A673 (cell line): ENCODE data around the gene BCR. TPM values are rescaled to one million over a fixed set of nuclear protein-coding genes. Genes with fewer than 3 reads are reported as not detected.

ENCODE experiments used
- BruUV-seq: library from RNA; stranded (reverse); fragments of 400-500 nt; replicated peaks from 2 replicates; lab custom pipeline; 2021; lab: Mats Ljungman, UMichigan
- CTCF ChIA-PET: fragments of 300-600 bp; sonication (Branson Sonifier 250); formaldehyde crosslinking; loops from one replicate; lab custom pipeline; 2022; ENCODE audit warnings: antibody characterized with exemption; lab: Charles Lee
- POLR2A ChIA-PET: fragments of 300-600 bp; sonication (Branson Sonifier 250); formaldehyde crosslinking; loops from one replicate; lab custom pipeline; 2022; ENCODE audit warnings: antibody characterized with exemption; ENCODE audit not compliant: low non-redundant PET; lab: Charles Lee
- DNase-seq: peaks from one replicate; pipeline ENCODE4 v3.0.0-alpha.2; 2015; ENCODE audit warnings: low spot score
- H3K27ac ChIP-seq: fragments of 200-600 bp; sonication (generic); 2 replicates; pipeline ENCODE4 v1.5.1; 2016; ENCODE audit warnings: mixed run types, low read depth, mild to moderate bottlenecking, mixed read lengths, antibody characterized with exemption, low read length; ENCODE audit not compliant: poor library complexity, severe bottlenecking
- H3K27me3 ChIP-seq: fragments of 200-600 bp; sonication (generic); replicated peaks from 2 replicates; pipeline ENCODE4 v1.6.1; 2017; ENCODE audit warnings: mixed run types, low read depth, mild to moderate bottlenecking, mixed read lengths, antibody characterized with exemption, low read length; ENCODE audit not compliant: insufficient read depth, poor library complexity
- H3K36me3 ChIP-seq: fragments of 200-600 bp; sonication (generic); 2 replicates; pipeline ENCODE4 v1.6.1; 2016; ENCODE audit warnings: mixed run types, mild to moderate bottlenecking, mixed read lengths, antibody characterized with exemption, low read length; ENCODE audit not compliant: insufficient read depth, poor library complexity, severe bottlenecking
- H3K4me1 ChIP-seq: fragments of 200-600 bp; sonication (generic); 2 replicates; pipeline ENCODE4 v1.6.1; 2017; ENCODE audit warnings: mixed run types, mild to moderate bottlenecking, mixed read lengths, antibody characterized with exemption, low read length; ENCODE audit not compliant: insufficient read depth, poor library complexity, severe bottlenecking
- H3K4me3 ChIP-seq: fragments of 200-600 bp; sonication (generic); 2 replicates; pipeline ENCODE4 v1.5.1; 2016; ENCODE audit warnings: low read depth, mixed run types, mild to moderate bottlenecking, mixed read lengths, low read length; ENCODE audit not compliant: poor library complexity, severe bottlenecking
- H3K9me3 ChIP-seq: fragments of 200-600 bp; sonication (generic); 2 replicates; pipeline ENCODE4 v1.6.1; 2016; ENCODE audit warnings: mixed run types, low read depth, mild to moderate bottlenecking, mixed read lengths, antibody characterized with exemption, low read length; ENCODE audit not compliant: poor library complexity, severe bottlenecking
- EZH2 ChIP-seq: fragments of 200-600 bp; sonication (generic); IDR thresholded peaks from 2 replicates; pipeline ENCODE4 v1.6.1; 2017; ENCODE audit warnings: borderline replicate concordance, low read depth, mild to moderate bottlenecking, mixed read lengths, antibody characterized with exemption, low read length; ENCODE audit not compliant: poor library complexity, severe bottlenecking
- intact Hi-C: fragments of 100-400 bp; cut with micrococcal nuclease; formaldehyde crosslinking; loops from one replicate; pipeline ENCODE4 v1.10.0; 2022; ENCODE audit not compliant: unreplicated experiment
- total RNA-seq: library from RNA; stranded (reverse); gene quantifications from 2 replicates; pipeline ENCODE4 v1.2.3, GENCODE V29; 2021
- TF ChIP-seq, protein P1 (sequence below): fragments of 300-800, 200-600 bp; sonication (generic); conservative IDR thresholded peaks from 2 replicates; pipeline ENCODE4 v1.5.1; 2017; ENCODE audit warnings: low read depth, mild to moderate bottlenecking, antibody characterized with exemption, low read length, moderate library complexity, mixed read lengths

Gene BCR
- total RNA-seq, 1 experiment from 2014 or later: 63.1 TPM

DNA sequence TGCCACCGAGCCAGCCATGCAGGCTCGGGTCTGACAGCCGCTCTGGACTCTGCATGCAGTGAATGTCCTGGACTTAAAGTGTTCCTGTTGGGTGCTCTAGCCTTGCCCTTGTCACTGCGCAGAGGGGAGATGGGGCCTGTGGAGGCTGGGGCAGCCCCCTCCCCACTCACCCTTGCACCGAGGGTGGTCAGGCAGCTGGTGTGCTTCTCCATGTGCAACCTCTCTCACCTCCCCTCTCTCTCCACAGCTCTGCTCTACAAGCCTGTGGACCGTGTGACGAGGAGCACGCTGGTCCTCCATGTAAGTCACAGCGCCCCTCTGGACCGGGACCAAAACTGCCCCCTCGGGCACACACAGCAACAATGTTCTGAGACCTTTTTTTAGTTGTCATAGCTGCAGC is 92.5 kb downstream of the BCR start:
- POLR2A ChIA-PET: no interaction called here
- TF ChIP-seq EZH2: no peak
- TF ChIP-seq, protein P1, sequence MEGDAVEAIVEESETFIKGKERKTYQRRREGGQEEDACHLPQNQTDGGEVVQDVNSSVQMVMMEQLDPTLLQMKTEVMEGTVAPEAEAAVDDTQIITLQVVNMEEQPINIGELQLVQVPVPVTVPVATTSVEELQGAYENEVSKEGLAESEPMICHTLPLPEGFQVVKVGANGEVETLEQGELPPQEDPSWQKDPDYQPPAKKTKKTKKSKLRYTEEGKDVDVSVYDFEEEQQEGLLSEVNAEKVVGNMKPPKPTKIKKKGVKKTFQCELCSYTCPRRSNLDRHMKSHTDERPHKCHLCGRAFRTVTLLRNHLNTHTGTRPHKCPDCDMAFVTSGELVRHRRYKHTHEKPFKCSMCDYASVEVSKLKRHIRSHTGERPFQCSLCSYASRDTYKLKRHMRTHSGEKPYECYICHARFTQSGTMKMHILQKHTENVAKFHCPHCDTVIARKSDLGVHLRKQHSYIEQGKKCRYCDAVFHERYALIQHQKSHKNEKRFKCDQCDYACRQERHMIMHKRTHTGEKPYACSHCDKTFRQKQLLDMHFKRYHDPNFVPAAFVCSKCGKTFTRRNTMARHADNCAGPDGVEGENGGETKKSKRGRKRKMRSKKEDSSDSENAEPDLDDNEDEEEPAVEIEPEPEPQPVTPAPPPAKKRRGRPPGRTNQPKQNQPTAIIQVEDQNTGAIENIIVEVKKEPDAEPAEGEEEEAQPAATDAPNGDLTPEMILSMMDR: no peak
- Histone ChIP-seq H3K4me3 (no peak overlapping the region), H3K9me3 (no peaks in the 10 kb centered on the region), H3K4me1 (no peaks in the 10 kb centered on the region), H3K36me3 (peaks cover 10% of the 10 kb centered on the region), H3K27me3 (no peaks in the 10 kb centered on the region), H3K27ac (no peak overlapping the region)
- BruUV-seq: no TSS peak
- DNase-seq: no peak
- CTCF ChIA-PET: no interaction called here
- intact Hi-C loops: no loop called here

DNA sequence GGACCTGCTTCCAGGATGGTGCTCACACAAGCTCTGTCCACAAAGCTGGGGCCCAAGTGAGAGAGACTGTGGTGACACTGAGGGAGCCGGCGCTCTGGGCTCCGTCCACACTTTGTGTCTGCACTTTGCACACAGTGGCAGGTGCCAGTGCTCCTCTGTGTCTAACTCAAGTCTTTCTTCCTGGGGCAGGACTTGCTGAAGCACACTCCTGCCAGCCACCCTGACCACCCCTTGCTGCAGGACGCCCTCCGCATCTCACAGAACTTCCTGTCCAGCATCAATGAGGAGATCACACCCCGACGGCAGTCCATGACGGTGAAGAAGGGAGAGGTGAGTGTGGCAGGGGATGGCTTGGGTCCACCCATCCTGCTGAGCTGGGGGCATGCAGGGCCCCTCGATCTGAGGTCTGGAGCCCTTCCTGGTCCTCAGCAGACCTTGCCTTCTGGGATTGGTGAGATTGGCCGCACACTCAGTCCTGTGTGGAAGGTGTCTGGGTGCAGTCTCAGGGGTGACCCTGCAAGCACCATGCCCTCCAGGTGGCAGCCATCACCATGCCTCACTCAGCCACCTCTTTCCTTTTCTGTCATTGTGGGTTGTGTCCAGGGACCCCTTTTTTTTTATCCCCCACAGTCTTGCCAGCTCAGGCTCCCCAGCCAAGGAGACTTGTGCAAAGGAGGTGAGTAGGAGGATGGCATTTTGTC is 93.3 kb downstream of the BCR start:
- POLR2A ChIA-PET: no interaction called here
- Histone ChIP-seq H3K27ac (no peak overlapping the region), H3K9me3 (no peaks in the 10 kb centered on the region), H3K4me3 (no peak overlapping the region), H3K27me3 (no peaks in the 10 kb centered on the region), H3K4me1 (no peaks in the 10 kb centered on the region), H3K36me3 (peaks cover 10% of the 10 kb centered on the region)
- no peak for DNase-seq
- CTCF ChIA-PET: no interaction called here
- BruUV-seq: no TSS peak
- intact Hi-C loops: no loop called here
- TF ChIP-seq EZH2: no peak

DNA sequence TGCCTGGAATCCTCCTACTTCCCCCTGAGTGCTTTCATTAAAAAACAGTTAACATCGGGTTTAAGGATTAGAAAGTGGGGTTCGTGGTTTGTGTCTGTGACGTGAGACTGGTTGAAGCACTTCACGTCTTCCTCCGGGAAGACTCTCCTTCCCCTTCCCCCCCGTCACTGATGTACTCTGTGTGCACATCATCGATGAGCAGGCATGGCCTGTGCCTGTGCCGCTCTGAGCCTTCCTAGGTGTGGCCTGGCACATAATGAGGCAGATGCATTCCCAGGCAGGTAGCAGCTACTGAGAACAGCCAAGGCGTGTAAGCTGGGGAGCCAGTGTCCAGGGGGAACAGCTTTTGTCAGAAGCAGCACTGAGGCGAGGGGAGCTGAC is 93.8 kb downstream of the BCR start:
- TF ChIP-seq, protein P1: no peak
- TF ChIP-seq EZH2: no peak
- Histone ChIP-seq H3K27me3 (no peaks in the 10 kb centered on the region), H3K9me3 (no peaks in the 10 kb centered on the region), H3K4me3 (no peak overlapping the region), H3K36me3 (peaks cover 12% of the 10 kb centered on the region), H3K4me1 (no peaks in the 10 kb centered on the region), H3K27ac (no peak overlapping the region)
- POLR2A ChIA-PET: no interaction called here
- no peak for DNase-seq
- CTCF ChIA-PET: no interaction called here
- intact Hi-C loops: no loop called here
- BruUV-seq: no TSS peak
